C4-2B (cell line): ENCODE measurements around the gene CNTF.

ENCODE experiments used
- H3K27ac ChIP-seq: fragments of 450-650 bp; 2 replicates; pipeline ENCODE4 v1.5.1; 2017
- CTCF ChIP-seq: fragments of 450-650 bp; conservative IDR thresholded peaks from 2 replicates; pipeline ENCODE4 v1.5.1; 2017; ENCODE audit warnings: mild to moderate bottlenecking
- ZFX ChIP-seq: fragments of 450-650 bp; IDR thresholded peaks from 2 replicates; pipeline ENCODE4 v1.6.1; 2017

CNTF gene

GRCh38 chr11:58647141-58647699 lies 24.8 kb downstream of the CNTF start:
- H3K27ac ChIP-seq: no peak overlapping the region
- TF ChIP-seq CTCF (no peak), ZFX (no peak)

- no peak overlapping the region for H3K27ac ChIP-seq
These were observed 25.4 kb downstream of the CNTF start for GRCh38 chr11:58647866-58648265.

DNA sequence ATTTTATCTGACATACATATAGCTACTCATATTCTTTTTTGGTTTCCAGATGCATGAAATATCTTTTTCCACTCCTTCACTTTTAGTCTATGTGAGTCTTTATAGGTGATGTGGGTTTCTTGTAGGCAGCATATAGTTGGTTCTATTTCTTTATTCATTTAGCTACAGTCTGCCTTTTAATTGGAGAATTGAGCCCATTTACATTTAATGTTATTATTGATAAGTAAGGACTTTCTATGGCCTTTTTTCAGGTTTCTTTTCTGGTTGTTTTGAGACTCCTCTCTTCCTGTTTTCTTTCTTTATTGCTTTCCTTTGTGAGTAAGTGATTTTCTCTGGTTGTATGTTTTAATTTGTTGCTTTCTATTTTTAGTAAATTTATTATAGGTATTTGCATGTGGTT lies 27.2 kb downstream of the CNTF start:
- TF ChIP-seq ZFX (no peak), CTCF (no peak)
- no peak overlapping the region for H3K27ac ChIP-seq

More at GRCh38 chr11:58647866-58648265, 25.4 kb downstream of the CNTF start:
- TF ChIP-seq ZFX (no peak), CTCF (no peak)

DNA sequence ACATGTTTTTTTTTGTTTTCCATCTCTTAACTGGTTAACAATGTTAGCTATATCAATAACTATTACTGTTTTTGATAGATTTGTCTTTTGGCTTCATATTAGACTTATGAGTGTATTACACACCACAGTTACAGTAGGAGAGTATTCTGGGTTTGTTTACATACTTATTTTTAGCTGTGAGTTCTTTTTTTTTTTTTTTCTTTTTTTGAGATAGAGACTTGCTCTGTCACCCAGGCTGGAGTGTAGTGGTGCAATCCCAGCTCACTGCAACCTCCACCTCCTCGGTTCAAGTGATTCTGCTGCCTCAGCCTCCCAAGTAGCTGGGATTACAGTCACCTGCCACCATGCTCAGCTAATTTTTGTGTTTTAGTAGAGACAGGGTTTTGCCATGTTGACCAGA lies 28.0 kb downstream of the CNTF start:
- no peak overlapping the region for H3K27ac ChIP-seq
- TF ChIP-seq ZFX (no peak), CTCF (no peak)

DNA sequence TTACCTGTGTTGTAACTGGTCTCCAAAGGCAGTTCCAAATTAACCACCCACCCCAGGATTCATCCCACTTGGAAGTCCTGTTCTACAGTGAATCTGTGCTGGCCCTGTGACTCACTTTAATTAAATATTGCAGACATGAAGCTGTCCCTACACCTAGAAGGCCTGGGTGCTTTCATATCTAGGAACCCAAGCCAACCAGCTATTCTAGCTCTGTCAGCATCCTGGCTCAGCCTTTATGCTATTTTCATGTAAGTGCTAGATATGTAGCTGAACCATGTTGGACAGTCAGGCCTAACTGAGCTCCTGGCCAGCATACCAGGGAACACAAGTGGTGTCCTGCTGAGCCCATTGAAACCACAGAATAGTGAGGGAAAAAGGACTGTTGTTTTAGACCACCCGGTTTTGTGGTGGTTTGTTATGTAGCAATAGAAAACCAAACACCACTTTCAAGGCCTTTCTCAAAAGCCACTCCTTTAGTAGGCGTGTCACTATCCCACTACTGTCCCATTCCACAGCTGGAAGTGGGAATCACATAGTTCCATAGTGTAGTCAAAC lies 30.3 kb downstream of the CNTF start:
- TF ChIP-seq ZFX: no peak
- no peak for TF ChIP-seq CTCF
- H3K27ac ChIP-seq: no peak overlapping the region

- no peak overlapping the region for H3K27ac ChIP-seq
These were observed 31.8 kb downstream of the CNTF start for GRCh38 chr11:58654079-58654907.

More at GRCh38 chr11:58654079-58654907, 31.8 kb downstream of the CNTF start:
- TF ChIP-seq CTCF (peak; percentile 98), ZFX (no peak)
